Fibroblast of the aortic adventitia (primary cell): ENCODE data around the gene USP6NL. TPM values are rescaled to one million over a fixed set of nuclear protein-coding genes. Genes with fewer than 3 reads are reported as not detected.
"Not testable (repeated sequence)": the region's sequence is repeated elsewhere in the genome, so short reads cannot be mapped to it uniquely, and the experiment has no call there.

Experiments
- DNase-seq: peaks from one replicate; pipeline ENCODE4 v3.0.0-alpha.2; 2010; ENCODE audit warnings: low read depth
- H3K4me3 ChIP-seq: 2 replicates; pipeline ENCODE4 v1.5.1; 2011; ENCODE audit warnings: low read depth, mild to moderate bottlenecking, control low read depth, low read length, moderate library complexity
- CTCF ChIP-seq: IDR thresholded peaks from 2 replicates; pipeline ENCODE4 v1.5.1; 2011; ENCODE audit warnings: mild to moderate bottlenecking, low read length, control low read depth, inconsistent platforms; ENCODE audit not compliant: insufficient read depth
- total RNA-seq: library from RNA; depleted of rRNA; stranded (reverse); fragments of >200 nt; gene quantifications from 2 replicates; pipeline ENCODE4 v1.2.3, GENCODE V29; 2012; ENCODE audit warnings: low replicate concordance

Gene USP6NL
- total RNA-seq, 1 donor, result 15.2 TPM

DNA sequence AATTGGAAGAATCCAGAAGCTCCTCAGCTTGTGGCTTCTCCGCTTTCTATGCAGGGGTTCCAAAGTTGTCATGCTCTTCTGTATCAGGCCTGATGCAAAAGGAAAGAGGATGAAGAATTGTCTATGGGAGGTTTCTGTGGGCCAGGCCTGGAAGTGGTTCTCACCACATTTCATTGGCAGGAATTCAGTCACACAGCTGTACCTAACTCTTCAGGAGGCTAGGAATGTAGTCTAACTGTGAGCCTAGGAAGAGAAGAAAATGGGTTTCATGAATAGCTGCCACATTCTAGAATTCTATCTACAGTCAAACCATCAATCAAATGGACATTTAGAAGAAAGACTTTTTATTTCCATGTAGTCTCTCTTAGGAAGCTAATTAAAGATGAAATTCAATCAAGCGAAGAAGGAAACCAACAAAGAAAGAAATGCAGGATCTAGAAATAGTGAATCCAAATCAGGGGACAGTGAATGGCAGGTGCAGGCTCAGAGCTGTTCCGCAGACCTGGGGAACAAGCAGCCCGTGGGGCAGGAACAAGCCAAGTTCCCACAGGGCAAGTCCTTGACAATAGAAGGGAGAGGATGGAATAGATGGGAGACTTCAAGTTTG is 25.4 kb upstream of the USP6NL start:
- no peak overlapping the region for H3K4me3 ChIP-seq
- no peak for TF ChIP-seq CTCF
- no peak for DNase-seq

DNA sequence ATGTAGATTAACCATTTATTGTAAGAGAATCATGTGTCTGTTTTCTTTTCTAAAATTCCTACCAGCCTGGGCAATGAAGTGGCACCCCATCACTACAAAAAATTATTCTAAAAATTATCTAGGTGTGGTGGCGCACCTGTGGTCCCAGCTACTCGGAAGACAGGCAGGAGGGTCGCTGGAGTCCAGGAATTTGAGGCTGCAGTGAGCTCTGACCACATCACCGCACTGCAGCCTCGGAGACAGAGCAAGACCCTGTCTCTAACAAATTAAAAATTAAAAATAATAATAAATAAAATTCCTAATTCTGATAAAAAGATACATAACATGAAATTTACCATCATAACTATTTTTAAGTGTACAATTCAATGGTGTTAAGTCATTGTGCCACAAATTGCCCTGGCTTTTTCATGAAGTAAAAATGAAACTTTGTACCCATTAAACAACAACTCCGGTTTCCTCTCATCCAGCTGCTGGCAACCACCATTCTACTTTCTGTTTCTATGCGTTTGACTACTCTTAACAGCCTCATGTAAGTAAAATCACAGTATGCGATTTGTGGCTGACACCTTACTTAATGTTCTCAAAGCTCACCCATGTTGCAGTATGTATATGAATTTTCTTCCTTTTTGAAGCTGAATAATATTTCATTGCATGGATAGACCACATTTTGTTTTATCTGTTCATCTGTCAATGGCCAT is 20.6 kb upstream of the USP6NL start:
- DNase-seq, result no peak
- no peak for TF ChIP-seq CTCF
- no peak overlapping the region for H3K4me3 ChIP-seq

DNA sequence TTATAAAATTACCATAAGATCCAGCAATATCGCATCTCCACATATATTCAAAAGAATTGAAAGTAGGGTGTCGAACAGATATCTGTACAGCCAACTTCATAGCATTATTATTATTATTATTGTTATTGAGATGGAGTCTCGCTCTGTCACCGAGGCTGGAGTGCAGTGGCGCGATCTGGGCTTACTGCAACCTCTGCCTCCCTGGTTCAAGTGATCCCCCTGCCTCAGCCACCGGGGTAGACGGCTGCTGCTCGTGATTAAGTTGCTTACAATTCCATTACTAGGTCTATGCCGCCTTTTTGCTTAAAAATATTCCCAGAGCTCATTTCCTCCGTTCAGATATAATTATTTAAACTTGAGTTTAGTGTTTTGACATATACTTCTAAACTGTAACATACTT is 19.8 kb upstream of the USP6NL start:
- no peak for TF ChIP-seq CTCF
- no peak overlapping the region for H3K4me3 ChIP-seq
- DNase-seq, result no peak

DNA sequence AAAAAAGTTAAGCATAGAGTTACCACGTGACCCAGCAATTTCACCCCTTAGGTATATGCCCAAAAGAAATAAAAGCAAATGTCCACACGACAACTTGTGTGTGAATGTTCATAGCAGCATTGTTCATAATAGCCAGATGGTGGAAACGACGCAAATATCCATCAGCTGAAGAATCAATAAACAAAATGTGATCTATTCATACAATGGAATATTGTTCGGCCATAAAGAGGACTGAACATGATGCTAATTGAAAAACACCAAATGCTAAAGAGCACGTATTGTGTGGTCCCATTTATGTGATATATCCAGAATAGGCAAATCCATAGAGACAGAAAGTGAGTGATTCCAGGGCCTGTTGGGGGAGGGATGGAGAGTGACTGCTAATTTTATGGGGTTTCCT is 18.3 kb upstream of the USP6NL start:
- H3K4me3 ChIP-seq, result no peak overlapping the region
- no peak for DNase-seq
- TF ChIP-seq CTCF, result no peak

DNA sequence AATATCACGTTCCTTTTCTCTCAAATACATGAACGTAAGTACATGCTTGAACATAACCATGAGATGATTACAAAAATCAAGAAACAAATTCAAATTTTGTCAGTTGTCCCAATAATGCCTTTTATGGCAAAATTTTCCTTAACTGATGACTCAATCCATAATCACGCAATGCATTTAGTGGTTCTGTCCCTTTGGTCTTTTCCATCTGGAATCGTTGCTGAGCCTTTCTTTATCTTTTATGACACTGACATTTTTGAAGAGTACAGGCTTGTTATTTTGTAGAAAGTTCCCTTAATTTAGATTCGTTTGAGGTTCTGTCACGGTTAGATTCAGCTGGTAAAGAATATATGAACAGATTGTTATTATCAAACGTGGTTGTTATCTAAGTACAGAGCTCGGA is 16.5 kb upstream of the USP6NL start:
- DNase-seq, H3K4me3 ChIP-seq: not testable (repeated sequence)

- TF ChIP-seq CTCF, result no peak
- no peak for DNase-seq
- no peak overlapping the region for H3K4me3 ChIP-seq
Measured at GRCh38 chr10:11626071-11626470, 14.6 kb upstream of the USP6NL start.

GRCh38 chr10:11625019-11625735 is 13.7 kb upstream of the USP6NL start:
- no peak for TF ChIP-seq CTCF
- DNase-seq, result no peak
- H3K4me3 ChIP-seq, result no peak overlapping the region
